SK-N-SH (cell line): ENCODE measurements around the gene GARIN6.

Experiments
- EZH2phosphoT487 ChIP-seq: fragments of 200-600 bp; sonication (generic); IDR thresholded peaks from 2 replicates; pipeline ENCODE4 v1.6.1; 2017; ENCODE audit warnings: low read depth, mixed run types, mild to moderate bottlenecking, antibody characterized with exemption, moderate library complexity, borderline replicate concordance
- FOXJ3 ChIP-seq: sonication (generic); formaldehyde crosslinking; IDR thresholded peaks from 2 replicates; pipeline ENCODE4 v1.5.1; 2020; ENCODE audit warnings: mild to moderate bottlenecking, missing genetic modification reagents
- SIN3A ChIP-seq: IDR thresholded peaks from 2 replicates; pipeline ENCODE4 v1.6.1; 2012; ENCODE audit warnings: low read depth, mild to moderate bottlenecking, low read length, moderate library complexity, borderline replicate concordance
- YY1 ChIP-seq: IDR thresholded peaks from 2 replicates; pipeline ENCODE4 v1.4.0; 2012; ENCODE audit warnings: low read depth, mild to moderate bottlenecking

GRCh38 chr12:99618657-99619056, 28.9 kb upstream of the GARIN6 start:
- no peak for TF ChIP-seq YY1
- TF ChIP-seq FOXJ3 (CRISPR knock-in tag), result no peak
- no peak for TF ChIP-seq EZH2phosphoT487
- TF ChIP-seq SIN3A, result no peak
